Measurements from ENCODE around the gene CALHM5.

- TF ChIP-seq EZH2 (IDR thresholded peaks at IDR 0.05; ENCODE audit: insufficient read depth, poor library complexity, severe bottlenecking) (no peak), EZH2phosphoT487 (IDR thresholded peaks at IDR 0.05; ENCODE audit: insufficient read depth, low read depth) (no peak)
Measured at GRCh38 chr6:116528133-116528532, 16.7 kb downstream of the CALHM5 start.
